Dermis blood vessel endothelial cell (primary cell): ENCODE results near the gene GPR101. TPM values are rescaled to one million over a fixed set of nuclear protein-coding genes. Genes with fewer than 3 reads are reported as not detected.
"Not testable (repeated sequence)": the region's sequence is repeated elsewhere in the genome, so short reads cannot be mapped to it uniquely, and the experiment has no call there.

Experiments used
- DNase-seq: peaks from one replicate; pipeline ENCODE4 v3.0.0; 2010
- total RNA-seq: library from RNA; depleted of rRNA; stranded (reverse); fragments of >200 nt; gene quantifications from 2 replicates; pipeline ENCODE4 v1.2.3, GENCODE V29; 2014

GPR101 gene
- total RNA-seq, 1 donor from 2014 or later, result not detected

DNA sequence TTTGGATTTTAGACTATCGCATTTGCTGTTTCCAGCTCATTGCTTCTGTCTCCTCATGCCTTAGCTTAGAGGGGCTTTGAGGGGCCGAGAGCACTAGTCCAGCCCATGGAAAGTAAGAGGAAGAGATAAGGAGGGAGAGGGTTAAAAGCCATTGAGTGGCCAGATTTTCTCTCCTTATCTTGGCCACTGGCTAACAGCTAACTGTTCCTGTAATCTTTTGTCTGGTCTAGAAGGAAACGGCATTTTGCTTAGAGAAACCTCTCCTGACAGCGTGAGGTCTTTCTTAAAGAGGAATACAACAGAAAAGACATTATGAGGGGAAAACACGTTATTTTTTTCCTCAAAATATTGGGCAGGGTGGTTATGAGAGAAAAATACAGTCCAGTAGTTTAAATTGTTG, 7.9 kb downstream of the GPR101 start:
- no peak for DNase-seq

DNA sequence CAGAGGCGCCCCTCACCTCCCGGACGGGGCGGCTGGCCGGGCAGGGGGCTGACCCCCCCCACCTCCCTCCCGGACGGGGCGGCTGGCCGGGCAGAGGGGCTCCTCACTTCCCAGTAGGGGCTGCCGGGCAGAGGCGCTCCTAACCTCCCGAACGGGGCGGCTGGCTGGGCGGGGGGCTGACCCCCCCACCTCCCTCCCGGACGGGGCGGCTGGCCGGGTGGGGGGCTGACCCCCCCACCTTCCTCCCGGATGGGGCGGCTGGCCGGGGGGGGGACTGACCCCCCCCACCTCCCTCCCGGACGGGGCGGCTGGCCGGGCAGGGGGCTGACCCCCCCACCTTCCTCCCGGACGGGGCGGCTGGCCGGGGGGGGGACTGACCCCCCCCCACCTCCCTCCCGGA, 33.6 kb downstream of the GPR101 start:
- DNase-seq, result not testable (repeated sequence)

DNA sequence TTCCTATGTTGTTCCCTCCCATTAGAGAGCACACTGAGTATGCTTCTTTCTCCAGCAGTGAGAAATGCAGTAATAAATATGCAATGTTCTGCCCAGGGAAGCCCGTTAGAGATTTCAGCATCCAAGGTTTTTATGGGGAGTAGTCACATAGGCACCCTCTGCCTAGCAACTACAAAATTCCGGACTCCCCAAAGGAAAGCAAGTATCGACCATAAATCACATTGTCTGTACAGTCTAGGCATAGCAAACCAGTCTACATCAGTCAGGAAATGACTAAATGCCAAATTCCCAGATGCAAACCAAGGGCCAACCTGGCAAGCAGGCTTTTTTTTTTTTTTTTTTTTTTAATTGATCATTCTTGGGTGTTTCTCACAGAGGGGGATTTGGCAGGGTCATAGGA, 34.8 kb downstream of the GPR101 start:
- DNase-seq, result no peak

Other genes starting within 250 kb of the GPR101 start
- 200 and 299 TPM in 2 replicates for gene RBMX, start 153.3 kb downstream of the GPR101 start, total RNA-seq